KBM-7 (cell line): ENCODE results near the gene IVD.
"Not testable (repeated sequence)": the region's sequence is repeated elsewhere in the genome, so short reads cannot be mapped to it uniquely, and the experiment has no call there.

ENCODE experiments used
- DNase-seq: peaks from one replicate; pipeline ENCODE4 v3.0.0-alpha.2; 2015
- in situ Hi-C: fragments of 300-500 bp; cut with MboI; formaldehyde crosslinking; loops from 2 replicates; pipeline ENCODE4 v1.14.3; 2020; ENCODE audit warnings: low sequenced_read_pairs, low pct_unique_long_range_greater_than_20kb, mixed read lengths

The IVD gene

DNA sequence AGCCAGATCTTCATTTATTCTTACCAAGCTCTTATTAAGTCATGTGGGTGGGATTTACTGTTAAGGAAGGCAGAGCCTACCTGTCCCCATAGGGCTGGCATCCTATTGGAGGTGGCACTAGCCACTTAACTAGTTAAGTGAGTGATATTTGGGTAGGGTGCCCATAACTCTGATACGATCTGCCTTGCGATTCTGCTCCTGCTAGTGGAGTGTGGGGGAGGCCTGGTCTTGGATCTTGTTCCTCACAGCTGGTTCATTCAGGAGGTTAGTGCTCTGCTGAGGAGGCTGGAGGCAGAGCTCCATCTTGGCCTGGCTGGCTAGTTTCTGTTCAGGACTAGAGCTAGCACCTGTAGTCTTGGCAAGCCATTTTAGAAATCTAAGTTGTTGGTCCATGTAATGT is 44.5 kb downstream of the IVD start:
- in situ Hi-C loops = no loop called here
- no peak for DNase-seq

DNA sequence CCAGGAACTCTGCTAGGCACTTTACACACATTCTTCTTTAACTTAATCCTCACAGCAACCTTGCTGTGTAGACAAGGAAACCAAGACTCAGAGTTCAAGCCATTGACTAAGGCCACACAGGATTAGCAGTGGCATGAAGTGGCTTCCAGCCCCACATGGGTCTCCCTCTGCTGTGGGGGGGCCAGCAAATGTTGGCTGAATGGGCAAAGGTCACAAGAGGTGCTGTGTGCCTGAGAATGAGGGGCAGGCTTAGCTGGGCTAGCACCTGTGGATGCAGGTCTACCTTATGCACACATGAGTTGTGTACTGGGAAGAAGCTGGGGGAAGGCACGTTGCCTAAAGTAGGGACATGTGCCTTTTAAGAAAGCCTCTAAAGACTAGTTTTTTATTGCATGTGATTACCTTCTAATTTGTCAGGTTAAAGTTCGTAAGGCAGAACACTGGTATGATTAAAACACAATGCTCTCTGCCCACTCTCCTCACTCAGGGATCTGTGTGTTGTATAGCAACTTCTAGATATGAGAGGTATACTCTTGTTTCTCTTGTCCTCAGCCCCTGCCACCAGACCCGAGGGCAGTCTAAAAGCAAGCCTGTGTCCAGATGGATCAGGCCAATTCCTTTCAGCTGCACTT is 46.0 kb downstream of the IVD start:
- DNase-seq = no peak
- in situ Hi-C loops = no loop called here

DNA sequence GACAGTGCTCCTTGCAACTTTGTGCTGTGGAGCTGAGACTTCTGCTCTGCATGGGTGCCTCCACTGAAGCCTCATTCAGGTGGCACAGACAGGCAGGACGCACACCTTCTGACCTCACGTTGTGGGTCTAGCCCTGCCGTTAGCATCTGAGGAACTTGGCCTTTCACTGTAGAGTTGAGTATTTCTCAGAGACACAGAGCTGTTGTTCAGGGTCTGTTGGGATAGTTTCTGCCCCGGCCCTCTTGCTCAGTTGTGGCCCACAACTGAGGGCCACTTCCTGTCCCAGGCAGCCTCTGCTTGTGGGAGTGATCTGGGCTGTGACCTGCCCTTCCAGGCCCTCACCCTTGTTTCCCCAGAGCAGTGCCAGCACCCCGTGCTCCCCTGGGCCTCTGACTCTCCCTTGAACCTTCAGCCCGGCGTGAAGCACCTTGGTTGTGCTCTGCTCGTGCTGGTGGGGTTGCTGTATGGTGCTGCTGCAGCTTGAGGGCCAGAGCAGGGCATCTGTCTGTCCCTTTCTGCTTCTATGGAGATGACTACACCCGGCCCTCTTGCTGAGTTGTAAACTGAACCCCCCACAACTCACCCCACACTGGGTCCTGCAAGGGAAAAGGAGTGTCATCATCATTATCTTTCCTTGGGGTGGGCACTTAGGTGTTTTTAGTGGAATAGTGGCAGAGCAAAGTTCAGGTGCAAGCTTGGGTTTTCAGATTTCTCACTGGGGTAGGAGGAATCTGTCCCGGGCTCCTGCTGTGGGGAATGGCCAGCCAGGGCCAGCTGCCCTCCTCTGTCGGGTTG is 46.9 kb downstream of the IVD start:
- in situ Hi-C loops = no loop called here
- no peak for DNase-seq

DNA sequence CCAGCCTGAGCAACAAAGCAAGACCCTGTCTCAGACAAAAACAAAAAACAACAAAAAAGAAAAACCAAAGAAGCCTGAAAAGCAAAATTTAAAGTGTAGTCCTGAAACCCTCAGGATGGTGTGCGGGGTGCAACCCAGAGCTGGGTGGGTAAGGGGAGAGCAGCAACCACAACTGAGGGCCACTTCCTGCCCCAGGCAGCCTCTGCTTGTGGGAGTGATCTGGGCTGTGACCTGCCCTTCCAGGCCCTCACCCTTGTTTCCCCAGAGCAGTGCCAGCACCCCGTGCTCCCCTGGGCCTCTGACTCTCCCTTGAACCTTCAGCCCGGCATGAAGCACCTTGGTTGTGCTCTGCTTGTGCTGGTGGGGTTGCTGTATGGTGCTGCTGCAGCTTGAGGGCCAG is 48.3 kb downstream of the IVD start:
- in situ Hi-C loops, DNase-seq: not testable (repeated sequence)

DNA sequence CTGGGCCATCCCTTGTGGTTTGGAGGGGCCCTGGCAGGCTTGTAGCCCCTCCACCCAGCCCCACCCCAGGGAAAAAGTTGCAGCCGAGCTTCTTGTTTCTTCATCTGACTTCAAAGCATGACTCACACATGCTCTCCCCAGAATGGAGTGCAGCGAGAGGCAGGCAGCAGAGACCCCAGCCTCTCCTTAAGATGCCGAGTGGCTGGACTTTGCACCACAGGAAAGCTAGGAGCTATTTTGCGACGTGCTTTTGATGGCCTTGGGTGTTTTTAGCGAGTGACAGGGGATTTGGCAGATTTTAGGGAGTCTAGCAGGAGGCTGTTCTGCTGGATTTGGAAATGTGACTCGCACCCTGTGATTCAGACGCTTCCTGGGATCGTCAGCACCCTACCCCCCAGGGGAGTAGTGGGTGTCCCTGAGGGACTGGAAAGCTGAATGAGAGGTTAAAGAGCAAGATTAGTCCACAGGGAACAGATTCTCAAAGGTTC is 49.4 kb downstream of the IVD start:
- no peak for DNase-seq
- in situ Hi-C loops = no loop called here

DNA sequence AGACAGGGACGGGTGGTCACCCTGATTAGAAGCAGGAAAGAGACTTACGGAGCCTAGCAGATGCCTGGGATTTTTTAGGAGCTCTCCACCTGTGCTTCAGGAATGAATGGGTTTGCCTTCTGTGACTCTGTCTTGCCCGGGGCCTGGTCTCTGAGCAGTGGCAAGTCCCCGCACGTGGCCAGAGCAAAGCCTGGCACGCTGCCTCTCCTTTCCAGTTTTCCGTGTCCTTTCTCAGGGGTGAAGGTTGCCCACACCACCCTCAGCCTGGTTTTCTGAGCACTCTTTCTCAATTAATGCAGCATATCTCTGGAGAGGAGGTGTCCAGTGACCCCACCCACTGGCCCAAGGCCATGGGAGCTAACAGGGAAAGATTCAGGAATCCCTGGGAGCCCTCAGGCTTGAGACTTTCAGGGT is 50.7 kb downstream of the IVD start:
- in situ Hi-C loops = no loop called here
- no peak for DNase-seq

DNA sequence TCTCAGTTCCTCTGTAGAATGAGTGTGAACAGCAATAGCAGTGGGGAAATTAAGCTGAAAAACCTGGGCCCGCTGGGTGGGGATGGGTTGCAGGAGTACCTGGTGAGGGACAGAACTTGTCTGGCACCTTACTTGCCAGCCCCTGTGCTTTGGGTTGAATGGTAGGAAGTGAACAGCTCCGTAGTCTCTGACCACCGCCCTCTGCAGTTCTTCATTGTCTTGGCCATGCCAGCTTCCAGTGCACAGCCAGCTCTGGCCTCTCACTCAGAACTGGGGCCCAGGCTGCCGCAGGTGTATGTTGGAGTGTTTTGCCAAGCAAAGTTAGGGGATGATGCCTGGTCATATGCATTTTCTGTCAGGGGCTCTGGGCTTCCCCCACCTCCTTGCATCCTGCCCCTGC is 51.1 kb downstream of the IVD start:
- in situ Hi-C loops = no loop called here

DNA sequence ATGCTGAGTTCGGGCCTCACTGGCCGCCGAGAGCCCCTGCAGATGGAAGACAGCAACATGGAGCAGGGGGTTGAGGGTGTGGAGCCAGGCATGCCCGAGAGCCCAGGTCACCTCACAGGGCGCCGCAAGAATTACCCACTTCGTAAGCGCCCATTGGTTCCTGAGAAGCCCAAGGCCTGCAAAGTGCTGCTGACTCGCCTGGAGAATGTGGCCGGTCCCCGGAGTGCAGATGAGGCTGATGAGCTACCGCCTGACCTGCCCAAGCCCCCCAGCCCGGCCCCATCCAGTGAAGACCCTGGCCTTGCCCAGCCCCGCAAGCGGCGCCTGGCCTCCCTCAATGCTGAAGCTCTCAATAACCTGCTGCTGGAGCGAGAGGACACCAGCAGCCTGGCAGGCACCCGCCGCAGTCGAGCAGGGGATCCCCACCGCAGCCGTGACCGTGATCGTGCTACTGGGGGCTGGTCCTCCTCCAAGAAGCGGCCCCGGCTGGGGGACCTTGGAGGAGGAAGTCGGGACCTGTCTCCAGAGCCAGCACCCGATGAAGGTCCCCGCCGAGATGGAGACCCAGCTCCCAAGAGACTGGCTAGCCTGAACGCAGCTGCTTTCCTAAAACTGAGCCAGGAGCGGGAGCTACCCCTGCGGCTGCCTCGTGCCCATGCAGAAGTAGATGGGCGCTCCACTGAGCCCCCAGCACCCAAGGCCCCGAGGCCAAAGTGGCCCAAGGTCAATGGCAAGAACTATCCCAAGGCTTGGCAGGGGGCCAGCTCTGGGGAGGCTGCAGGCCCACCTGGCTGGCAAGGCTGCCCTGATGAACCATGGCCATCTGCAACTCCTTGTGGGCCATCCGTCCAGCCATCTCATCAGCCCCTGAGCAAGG is 53.1 kb downstream of the IVD start:
- no peak for DNase-seq
- in situ Hi-C loops = no loop called here

More for the DNA sequence above, 51.1 kb downstream of the IVD start:
- DNase-seq = no peak

DNA sequence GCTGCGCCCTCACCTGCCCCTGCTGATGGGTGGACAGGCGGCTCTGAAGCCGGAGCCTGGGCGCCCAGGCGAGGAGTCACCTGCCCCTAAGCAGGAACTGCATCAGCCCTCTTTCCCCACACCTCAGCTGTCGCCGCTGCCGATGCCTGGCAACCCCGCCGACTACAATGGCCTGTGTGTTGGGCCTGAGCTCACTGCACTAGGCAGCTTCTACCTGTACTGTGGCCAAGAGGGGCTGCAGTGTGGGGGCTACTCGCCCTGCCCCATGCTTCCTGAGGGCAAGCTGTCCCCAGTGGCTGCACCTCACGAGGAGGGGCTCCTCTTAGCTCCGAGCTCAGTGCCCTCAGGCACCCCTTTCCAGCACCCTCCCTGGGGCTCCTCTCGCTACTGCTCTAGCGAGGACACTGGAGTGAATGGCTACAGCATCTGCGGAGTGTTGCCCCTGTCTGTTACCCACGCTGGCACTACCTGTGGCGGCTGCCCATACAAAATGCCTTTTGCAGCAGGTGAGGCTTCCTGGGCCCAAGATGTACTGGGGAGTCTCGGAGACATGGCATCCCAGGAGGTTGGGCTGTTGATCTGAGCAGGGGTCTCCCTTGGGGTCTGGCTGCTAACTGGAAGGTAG is 53.9 kb downstream of the IVD start:
- in situ Hi-C loops = no loop called here
- no peak for DNase-seq

DNA sequence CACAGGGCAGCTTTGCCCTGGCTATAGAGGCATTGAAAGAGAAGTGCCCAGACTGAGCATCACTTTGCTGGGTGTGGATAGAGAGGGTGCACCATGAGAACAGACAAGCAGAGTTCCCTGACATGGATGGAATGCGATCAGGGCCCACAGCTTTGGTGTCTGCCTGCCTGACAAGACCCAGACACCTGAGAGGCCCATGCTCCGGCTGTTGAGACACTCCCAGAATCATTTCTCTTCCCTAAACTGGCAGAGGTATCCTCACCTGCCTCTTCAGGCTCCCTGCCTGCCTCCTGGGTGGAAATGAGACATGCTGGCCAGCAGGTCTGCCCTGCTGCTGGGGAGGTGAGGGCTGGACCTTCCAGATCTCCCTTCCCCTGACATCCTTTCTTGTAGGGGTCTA is 54.8 kb downstream of the IVD start:
- no peak for DNase-seq
- in situ Hi-C loops = no loop called here

DNA sequence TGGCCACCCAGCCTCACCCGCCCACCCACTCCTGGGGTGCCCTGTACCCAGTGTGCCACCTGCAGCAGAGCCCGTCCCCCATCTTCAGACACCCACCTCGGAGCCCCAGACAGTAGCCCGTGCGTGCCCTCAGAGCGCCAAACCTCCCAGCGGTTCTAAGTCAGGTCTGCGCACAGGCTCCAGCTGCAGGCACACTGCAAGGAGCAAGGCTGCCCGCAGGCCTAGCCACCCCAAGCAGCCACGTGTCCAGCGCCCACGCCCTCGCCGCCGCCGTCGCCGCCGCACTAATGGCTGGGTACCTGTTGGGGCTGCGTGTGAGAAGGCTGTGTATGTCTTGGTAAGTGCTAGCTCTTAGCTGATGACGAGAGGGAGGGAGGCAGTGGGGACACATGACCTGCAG is 56.4 kb downstream of the IVD start:
- no peak for DNase-seq
- in situ Hi-C loops = no loop called here

DNA sequence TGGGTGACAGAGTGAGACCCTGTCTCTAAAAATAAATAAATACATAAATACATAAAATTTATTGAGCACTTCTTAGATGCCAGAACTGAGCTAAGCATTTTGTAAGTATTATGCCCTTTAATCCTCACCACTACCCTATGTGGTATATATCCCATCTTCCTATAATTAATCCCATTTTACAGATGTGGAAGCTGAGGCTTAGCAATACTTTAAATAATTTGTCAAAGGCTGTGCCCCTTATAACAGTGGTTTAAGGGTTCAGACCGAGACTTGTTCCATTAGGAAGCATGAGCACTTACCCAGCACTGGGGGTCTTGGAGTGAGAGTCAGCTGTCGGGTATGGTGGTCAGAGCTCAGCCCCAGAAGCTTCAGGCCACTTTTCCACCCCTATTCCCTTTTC is 57.7 kb downstream of the IVD start:
- in situ Hi-C loops = no loop called here
- DNase-seq = no peak

DNA sequence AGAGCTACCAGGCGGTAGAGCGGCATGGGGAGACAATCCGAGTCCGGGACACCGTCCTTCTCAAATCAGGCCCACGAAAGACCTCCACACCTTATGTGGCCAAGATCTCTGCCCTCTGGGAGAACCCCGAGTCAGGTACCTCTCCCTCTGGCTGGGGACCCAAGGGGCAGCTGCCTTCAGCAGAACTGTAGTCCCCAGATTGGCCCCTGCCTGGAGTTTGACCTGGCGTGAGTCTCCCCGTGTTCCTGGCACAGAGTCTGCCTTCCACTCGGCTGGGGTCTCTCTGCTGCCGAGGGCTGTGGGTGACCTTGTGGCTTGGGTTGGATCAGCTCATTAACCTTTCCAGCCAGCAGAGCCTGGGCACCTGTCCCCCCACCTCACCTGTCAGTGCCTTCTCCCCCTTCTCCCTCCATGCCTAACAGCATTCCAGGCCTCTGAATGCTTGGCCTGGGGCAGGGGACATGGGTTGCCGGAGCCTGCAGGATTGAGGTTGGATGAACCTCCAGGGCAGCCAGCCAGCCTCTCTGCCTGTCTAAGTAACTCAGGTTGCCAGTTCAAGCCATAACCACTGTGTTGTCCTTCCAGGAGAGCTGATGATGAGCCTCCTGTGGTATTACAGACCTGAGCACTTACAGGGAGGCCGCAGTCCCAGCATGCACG is 58.4 kb downstream of the IVD start:
- in situ Hi-C loops = no loop called here

DNA sequence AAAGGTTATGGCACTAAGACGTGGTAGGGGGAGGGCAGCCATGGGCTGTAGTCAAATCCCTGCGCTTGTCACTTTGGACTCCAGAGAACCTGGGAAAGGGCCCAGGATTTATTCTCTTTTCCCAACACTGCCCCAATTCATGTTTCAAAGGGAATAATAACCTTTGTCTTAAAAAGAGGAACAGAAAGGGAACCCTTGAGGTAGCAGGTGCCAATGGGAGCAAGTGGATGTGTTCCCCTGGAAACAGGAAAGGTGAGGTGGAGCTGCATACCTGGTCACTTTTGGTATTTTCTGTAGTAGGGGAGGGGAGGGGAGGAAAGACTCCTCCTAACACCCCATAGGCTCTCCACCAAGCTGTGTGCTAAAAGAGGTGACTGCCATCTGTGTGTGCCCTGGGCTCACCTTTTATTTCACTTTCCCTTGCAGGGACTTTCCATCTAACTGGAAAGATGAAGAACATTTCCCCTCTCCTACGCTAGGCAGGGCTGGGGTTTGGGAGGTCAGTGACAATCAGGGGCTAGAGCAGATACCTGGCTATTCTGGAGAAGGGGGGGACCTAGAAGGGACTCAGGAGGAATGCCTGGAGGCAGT is 59.1 kb downstream of the IVD start:
- in situ Hi-C loops = no loop called here
- no peak for DNase-seq

More for the DNA sequence above, 58.4 kb downstream of the IVD start:
- DNase-seq = no peak

DNA sequence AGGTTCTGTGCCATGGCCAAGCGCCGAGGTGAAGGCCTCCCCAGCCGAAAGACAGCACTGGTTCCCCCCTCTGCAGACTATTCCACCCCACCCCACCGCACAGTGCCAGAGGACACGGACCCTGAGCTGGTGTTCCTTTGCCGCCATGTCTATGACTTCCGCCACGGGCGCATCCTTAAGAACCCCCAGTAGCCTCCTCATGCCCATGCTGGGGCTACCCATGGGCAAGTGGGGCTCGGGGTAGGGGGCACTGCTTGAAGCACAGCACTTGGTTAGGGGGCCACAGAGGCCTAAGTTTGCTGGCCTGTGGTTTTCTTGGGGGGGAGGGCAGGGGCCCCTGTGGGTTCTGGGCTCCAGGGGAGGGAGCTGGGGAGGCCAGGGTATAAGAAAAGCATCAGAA is 60.3 kb downstream of the IVD start:
- in situ Hi-C loops = no loop called here
- no peak for DNase-seq

DNA sequence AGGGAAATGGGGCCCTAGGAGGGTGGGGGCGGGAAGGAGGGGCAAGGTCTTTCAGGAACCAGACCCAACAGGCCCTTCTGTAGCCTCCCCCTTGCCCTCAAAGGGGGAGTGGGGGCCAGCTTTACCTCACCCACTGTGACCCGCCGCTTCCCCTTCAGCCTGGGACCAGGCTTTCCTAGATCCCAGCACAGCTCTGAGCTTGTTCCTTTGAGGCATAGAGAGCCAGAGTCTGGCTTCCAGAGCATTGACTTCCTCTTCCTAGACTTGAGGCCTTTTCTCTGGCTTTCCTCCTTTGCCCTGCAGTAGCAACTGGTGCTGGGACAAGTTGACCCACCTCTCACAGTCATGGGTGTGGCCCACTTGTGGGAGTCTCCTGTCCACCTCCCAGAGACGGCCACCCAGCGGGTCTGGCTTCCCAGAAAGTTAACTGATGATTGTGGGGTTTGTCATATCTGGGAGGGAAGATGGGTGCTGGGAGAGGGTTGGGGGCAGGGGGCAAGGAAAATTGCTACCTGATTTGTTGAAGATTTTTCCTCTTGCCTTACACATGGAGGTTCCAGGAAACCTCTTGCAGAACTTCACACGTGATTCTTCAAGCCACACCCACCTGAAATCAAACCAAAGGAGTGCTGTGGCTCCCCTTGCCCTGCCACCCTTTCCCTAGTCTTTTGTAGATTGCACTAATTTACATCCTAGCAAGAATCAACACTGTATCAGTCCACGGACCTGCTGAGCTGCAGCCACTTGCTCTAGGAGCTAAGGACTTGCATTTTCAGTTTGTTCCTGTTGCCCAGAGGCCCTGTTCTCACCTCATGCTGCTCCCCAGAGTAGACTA is 61.0 kb downstream of the IVD start:
- DNase-seq = no peak

DNA sequence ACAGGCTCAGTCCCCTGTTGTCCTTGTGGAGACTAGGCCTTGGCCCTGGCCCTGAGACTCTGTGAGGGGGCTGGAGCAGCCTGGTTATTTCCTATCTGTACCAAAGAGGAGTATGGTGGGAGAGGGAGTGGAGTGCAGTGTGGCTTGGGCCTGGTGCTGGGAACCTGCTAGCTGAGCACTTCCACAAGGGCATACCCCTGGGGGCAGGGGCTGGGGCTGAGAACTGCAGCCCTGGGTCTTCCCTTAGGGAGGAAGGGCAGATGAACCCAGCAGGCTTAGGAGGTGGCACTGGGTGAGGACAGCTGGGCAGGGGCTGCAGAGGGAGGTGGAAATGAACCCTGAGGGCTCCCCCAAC is 61.6 kb downstream of the IVD start:
- in situ Hi-C loops = no loop called here
- no peak for DNase-seq

More for the DNA sequence above, 61.0 kb downstream of the IVD start:
- in situ Hi-C loops = no loop called here

DNA sequence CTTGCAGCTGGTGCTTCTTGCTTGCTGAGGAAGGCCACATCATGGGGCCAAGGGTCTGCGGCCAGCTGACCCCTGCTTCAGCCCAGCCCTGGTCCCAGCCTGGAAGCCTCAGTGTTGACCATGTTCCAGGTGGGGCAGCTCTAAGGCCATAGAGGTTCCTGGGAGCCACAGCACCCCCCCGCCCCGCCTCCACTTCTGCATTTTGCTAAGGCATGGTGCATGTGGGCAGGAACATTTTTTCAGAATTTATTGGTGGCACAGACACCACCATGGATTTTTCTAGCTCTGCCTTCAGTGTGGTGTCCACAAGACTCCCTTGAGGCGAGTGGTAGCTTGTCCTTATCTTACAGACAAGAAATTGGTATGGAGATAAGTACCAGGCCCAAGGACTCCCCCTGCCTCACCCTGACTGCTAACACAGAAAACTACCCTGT is 63.3 kb downstream of the IVD start:
- in situ Hi-C loops = no loop called here
- DNase-seq = peak; percentile 28
